HepG2 (cell line): ENCODE data around the gene MBIP.

Experiments used
- CBFB ChIP-seq: sonication (generic); formaldehyde crosslinking; IDR thresholded peaks from 2 replicates; pipeline ENCODE4 v1.4.0; 2020; ENCODE audit warnings: missing genetic modification reagents
- CTCF ChIP-seq: sonication (generic); formaldehyde crosslinking; IDR thresholded peaks from 2 replicates; pipeline ENCODE4 v1.5.0; 2020; ENCODE audit warnings: mild to moderate bottlenecking, missing genetic modification reagents, moderate library complexity
- FOXK2 ChIP-seq: fragments of 450-650 bp; IDR thresholded peaks from 2 replicates; pipeline ENCODE4 v1.6.1; 2016
- HDAC1 ChIP-seq: sonication (generic); formaldehyde crosslinking; IDR thresholded peaks from 2 replicates; pipeline ENCODE4 v1.5.1; 2020; ENCODE audit warnings: mild to moderate bottlenecking, missing genetic modification reagents
- HDAC6 ChIP-seq: fragments of 200-600 bp; sonication (generic); IDR thresholded peaks from 2 replicates; pipeline ENCODE4 v1.7.0; 2017; ENCODE audit warnings: mild to moderate bottlenecking, antibody characterized with exemption, low read length, low read depth
- JUND ChIP-seq: sonication (generic); formaldehyde crosslinking; IDR thresholded peaks from 2 replicates; pipeline ENCODE4 v1.8.0; 2022; ENCODE audit warnings: mild to moderate bottlenecking, missing genetic modification reagents
- MAFK ChIP-seq, 2 experiments: IDR thresholded peaks in 1 of 2; conservative IDR thresholded peaks in 1 of 2; 2 replicates each; pipeline ENCODE4 v1.6.1; 2011; ENCODE audit warnings: improper control_type of control experiment in 2 of 2, low read length in 2 of 2
- NFYB ChIP-seq: sonication (generic); formaldehyde crosslinking; IDR thresholded peaks from 2 replicates; pipeline ENCODE4 v1.4.0; 2020; ENCODE audit warnings: missing genetic modification reagents
- RBM39 ChIP-seq: fragments of 200-400 bp; formaldehyde crosslinking; IDR thresholded peaks from one replicate; pipeline ENCODE4 v1.6.1; 2018; ENCODE audit warnings: antibody characterized with exemption, mild to moderate bottlenecking, low read depth, low read length; ENCODE audit not compliant: poor library complexity, severe bottlenecking
- TBX2 ChIP-seq: sonication (generic); formaldehyde crosslinking; IDR thresholded peaks from 2 replicates; pipeline ENCODE4 v1.5.0; 2020; ENCODE audit warnings: missing genetic modification reagents, mild to moderate bottlenecking, borderline replicate concordance
- ZNF18 ChIP-seq: sonication (generic); formaldehyde crosslinking; IDR thresholded peaks from 2 replicates; pipeline ENCODE4 v1.8.0; 2022; ENCODE audit warnings: mild to moderate bottlenecking, missing genetic modification reagents; ENCODE audit not compliant: insufficient replicate concordance
- ZNF3 ChIP-seq: IDR thresholded peaks from 2 replicates; pipeline ENCODE4 v1.7.0; 2017; ENCODE audit warnings: inconsistent platforms
- TF ChIP-seq, protein P1 (sequence below), 2 experiments: sonication (generic) in 1 of 2; formaldehyde crosslinking in 1 of 2; IDR thresholded peaks; 2 replicates each; pipeline versions ENCODE4 v1.5.1 to v1.6.1; 2011 to 2020; ENCODE audit warnings: borderline replicate concordance in 1 of 2, low read depth in 1 of 2, low read length in 1 of 2, mild to moderate bottlenecking in 1 of 2, missing genetic modification reagents in 1 of 2, moderate library complexity in 1 of 2

DNA sequence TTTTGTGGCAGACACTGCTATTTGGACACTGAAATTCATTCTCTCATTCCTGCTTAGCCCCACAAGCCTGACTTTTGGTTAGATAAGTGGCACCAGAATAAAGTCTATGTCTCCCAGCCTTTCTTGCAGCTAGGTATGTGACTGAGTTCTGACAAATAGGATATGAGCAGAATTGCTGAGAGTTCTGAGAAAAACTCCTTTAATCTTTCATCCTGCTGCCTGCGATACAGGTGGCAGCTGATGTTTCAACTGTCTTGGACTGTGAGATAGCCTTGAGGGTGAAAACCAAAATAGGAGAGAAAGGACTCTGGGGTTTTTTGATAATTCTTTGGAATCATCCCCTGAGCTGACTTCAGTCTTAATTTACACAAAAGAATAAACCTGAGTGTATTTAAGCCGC lies 55.8 kb downstream of the MBIP start:
- TF ChIP-seq FOXK2 (no peak), CTCF (CRISPR knock-in tag) (no peak), RBM39 (no peak), ZNF3 (CRISPR knock-in tag) (no peak), HDAC1 (CRISPR knock-in tag) (no peak), MAFK (conservative IDR thresholded peaks at IDR 0.05 in 1 of 2, IDR thresholded peaks at IDR 0.05 in 1 of 2; ENCODE audit: low read length in 2 of 2) (no peak), NFYB (no peak), CBFB (no peak), HDAC6 (no peak), ZNF18 (CRISPR knock-in tag) (no peak), TBX2 (no peak), JUND (CRISPR knock-in tag) (no peak)
- TF ChIP-seq, protein P1, sequence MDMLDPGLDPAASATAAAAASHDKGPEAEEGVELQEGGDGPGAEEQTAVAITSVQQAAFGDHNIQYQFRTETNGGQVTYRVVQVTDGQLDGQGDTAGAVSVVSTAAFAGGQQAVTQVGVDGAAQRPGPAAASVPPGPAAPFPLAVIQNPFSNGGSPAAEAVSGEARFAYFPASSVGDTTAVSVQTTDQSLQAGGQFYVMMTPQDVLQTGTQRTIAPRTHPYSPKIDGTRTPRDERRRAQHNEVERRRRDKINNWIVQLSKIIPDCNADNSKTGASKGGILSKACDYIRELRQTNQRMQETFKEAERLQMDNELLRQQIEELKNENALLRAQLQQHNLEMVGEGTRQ (IDR thresholded peaks at IDR 0.05; ENCODE audit: low read depth, low read length), result no peak
- TF ChIP-seq, protein P1 (CRISPR knock-in tag; IDR thresholded peaks at IDR 0.05; ENCODE audit: borderline replicate concordance), result no peak
